Activated CD4-positive, alpha-beta T cell treated with anti-CD3 and anti-CD28 coated beads for 48 hours (primary cell): ENCODE measurements around the gene STK40.

Experiments used
- DNase-seq: peaks from one replicate; pipeline ENCODE4 v3.0.0-alpha.2; 2020

STK40 gene

DNA sequence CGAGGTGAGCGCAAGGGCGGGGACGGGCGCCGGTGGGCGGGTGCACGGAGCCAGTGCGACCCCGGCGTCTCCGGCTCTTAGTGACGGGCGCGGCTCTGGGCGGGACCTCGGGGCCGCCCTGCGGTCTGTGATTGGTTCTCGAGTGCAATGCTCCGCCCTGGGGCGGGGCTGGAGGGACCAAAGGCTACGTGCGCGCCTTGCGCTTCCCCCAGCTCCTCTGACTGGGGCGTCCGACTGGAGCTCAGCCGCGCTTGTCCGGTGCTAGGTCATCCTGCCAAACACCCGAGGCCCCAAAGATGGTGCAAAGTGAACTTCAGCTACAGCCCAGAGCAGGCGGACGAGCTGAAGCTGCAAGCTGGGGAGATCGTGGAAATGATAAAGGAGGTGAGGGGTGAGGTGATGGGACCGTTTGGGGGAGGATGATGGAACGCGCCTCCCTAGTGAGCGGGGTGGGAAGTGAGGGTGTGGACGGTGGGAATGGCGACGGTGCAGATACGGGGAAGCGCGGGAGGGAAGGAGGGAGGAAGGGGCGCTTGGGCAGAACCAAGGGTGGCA lies 78.7 kb downstream of the STK40 start:
- peak; percentile 94 for DNase-seq

DNA sequence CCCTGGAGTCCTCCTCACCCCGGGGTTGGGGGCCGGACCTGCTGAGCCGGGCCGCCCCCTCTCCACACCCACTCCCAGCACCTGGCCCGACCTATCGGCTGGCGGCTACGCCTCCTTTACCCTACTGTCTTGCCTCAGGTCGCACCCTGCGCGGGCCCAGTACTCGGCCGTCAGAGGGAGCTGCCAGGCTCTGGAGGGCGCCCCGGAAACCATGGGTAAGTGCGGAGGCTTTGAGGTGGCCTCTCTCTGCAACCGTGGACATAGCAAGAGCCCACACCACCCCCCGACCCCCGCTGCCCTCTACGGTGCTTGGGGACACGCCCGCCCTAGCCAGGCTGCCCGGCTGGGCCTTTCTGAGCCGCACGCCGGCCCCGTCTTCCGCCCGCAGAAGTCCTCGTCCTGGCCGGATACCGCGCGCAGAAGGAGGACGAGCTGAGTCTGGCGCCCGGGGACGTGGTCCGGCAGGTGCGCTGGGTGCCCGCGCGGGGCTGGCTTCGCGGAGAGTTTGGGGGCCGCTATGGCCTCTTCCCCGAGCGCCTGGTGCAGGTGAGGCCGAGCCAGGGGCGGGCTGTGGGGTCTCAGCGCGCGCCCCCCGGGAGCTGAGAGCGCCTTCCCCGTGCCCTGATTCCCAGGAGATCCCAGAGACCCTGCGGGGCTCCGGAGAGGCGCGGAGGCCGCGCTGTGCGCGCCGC lies 79.4 kb downstream of the STK40 start, which contains the start of gene SH3D21:
SH3D21 (plus strand) TSS at position 159 of the 692 bp plus-strand sequence; CDS start at position 212, 53 bp downstream.
- DNase-seq = peak; percentile 73

DNA sequence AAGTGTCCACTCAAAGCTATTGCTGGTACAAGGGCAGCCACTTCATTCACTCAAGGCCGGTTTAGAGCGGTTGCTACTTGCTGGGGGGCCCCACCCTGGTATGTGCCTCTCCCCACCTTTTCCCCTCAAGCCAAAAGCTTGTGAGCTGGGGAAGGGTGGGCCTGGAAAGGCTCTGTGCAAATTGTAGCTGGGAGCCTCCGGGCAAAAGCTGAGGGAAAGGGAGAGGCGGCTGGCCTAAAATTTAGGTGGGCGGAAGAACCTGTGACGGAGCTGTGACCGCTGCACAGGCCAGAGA lies 79.9 kb downstream of the STK40 start:
- DNase-seq = no peak

DNA sequence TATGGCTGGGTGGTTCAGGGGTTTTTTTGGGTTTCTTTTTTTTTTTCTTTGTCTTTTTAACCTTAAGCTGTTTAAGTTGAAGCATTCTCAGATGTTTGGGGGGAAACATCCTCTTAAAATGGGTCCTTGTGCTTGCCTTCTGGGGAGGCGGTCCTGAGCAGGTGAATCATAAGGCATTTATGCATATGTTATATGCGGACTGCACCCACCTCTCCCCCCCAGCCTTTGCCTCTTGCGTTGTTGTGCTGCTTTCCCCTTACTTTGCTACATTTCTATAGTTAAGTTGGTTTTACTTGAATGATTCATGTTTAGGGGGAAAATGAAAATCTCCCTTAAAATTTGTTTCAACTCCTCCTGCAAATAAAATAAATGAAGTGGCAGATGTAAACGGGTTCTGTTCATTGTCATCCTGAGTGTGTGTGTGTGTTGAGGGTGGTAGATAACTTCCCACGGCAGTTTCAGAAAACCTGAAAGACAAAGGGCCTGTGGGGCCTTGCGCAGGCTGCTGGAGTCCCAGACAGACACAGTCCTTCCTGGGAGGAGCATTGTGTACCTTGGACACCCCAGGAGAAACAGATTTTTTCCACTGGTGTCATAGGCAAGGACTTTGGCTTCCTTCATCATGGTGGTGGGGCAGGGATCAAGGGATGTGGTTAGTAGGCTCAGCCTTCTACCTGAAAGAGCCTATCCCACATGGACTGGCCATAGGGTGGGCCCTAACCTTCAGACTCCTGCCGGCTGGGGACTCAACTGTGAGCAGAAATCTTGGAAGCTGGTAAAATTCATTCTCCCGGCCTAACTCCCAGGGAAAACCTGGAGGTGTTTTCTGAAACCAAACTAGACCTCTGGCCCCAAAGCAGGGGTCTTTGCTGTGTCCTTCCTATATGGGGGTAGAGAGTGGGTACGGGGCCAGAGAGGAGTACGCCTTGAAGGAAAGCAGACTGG lies 80.5 kb downstream of the STK40 start:
- peak; percentile 74 for DNase-seq

DNA sequence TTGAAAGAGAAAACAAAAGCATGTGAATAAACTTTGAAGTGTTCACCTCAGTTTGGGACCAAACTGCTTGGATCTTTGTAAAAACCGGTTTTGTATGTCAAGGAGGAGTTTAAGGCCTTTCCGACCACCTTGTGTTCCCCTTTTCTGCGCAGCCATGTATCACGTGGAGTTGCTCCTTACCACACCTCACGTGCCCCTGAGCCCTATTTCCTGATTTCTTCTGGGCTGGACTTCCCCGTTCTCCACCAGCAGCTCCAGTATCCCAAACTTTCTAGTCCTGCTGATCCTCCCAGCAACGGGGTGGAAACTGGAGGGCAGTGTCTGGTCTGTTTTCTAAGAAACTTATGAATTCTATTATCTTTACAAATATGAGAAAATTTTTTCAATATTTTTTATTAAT lies 81.2 kb downstream of the STK40 start:
- DNase-seq = no peak

DNA sequence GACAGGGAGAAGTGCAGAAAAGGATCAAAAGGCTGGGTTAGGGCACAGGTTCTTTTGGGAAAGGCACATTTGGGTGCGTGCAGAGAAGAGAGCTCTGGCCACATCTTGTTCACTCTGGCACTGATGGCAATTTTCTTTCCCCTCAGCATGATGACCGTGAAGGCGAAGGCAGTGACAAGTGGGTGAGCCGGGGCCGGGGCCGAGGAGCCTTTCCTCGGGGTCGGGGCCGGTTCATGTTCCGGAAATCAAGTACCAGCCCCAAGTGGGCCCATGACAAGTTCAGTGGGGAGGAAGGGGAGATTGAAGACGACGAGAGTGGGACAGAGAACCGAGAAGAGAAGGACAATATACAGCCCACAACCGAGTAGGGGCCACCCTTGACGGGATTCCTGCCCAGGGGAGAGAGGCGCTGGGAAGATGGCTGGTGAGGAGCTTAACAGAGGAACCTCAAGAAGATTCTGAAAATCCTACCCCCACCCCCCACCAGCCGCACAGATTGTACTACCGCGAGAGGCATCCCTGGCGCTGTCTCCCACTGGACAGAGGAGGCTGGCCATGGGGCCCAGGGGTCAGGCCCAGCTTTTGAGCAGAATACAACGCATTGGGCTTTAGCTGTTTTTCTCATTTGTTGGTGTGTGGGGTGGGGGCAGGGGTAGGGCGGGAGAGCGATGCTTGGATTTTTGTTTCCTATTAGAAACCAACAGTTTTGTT lies 81.9 kb downstream of the STK40 start:
- DNase-seq = no peak

DNA sequence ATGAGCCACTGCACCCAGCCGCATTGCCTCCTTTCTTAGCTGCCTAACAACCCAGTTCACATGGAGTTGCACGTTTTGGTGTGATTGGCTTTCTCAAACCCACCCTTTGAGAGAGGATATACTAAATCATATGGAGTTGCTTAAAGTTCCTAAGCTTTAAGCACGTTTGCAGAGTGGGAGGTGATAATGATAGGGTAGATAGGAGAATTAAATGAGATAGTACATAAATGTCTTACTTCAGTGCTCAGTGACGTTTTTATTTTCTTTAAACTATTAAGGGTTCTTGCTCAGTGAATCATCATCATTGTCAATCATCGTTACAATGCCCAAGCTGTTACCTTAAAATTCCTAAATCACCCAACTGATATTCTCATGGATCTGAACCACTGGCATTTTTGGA lies 82.5 kb downstream of the STK40 start:
- DNase-seq = no peak

DNA sequence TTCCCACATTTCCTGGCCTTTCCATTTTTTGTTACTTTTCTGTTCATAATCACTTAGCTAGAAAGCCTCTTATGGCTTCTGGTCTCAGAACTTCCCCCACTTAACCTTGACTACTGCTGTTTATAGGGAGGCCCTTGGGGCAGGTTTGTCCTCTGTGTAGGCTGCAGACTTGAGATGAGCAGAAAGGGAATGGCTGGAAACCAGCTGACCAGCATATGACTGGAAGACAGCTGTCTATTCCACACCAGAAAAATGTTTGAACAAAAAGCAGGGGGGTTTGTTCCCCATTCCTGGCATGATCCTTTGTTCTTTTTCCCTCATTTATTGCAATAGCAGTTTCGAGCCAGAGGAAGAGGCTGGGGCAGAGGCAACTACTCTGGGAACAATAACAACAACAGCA lies 84.5 kb downstream of the STK40 start:
- no peak for DNase-seq

DNA sequence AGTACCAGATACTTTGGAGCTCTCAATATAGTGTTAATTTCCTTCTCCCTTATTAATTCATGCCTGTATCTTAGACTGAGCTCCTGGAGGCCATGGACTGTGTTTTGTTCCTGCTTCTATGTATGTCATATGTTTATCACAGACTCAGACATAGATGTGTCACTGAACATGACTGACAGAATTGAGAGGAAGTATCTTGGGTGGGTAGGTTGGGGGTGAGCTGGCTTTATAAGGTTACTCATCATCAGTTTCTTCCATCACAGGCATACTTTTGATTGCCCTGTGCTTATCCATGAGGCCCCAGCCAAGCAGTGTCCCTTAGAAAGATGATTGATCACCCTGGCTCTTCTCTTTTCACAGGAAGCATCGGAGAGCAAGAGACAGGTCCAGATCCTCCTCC lies 85.2 kb downstream of the STK40 start:
- DNase-seq = no peak

DNA sequence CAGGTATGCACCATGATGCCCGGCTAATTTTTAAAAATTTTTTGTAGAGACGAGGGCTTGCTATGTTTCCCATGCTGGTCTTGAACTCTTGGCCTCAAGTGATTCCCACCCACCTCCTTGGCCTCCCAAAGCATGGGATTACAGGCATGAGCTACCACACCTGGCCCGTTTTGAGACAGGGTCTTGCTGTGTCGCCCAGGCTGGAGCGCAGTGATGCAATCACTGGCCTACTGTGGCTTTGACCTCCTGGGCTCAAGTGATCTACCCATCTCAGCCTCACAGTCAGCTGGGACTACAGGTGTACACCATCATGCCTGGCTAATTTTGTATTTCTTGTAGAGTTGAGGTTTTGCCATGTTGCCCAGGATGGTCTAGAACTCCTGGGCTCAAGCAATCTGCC lies 87.1 kb downstream of the STK40 start:
- no peak for DNase-seq

DNA sequence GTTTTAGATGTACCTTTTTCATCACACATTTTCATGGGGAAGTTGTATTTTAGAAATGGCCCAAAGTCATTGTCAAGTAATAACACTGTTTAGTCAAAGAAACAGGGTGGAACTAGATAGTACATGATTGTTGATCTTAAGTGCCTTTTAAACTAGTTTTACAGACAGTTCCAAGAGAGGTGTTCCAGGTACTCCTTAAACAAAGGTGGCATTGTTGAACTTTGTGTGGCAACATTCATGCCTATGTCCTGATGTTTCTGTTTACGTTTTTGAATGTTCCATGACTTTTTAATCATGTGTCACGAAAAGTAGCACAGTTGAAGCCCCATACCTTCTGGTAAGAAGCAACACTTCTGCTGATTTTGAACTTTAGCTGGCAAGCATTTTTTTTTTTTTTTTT lies 88.7 kb downstream of the STK40 start:
- no peak for DNase-seq

DNA sequence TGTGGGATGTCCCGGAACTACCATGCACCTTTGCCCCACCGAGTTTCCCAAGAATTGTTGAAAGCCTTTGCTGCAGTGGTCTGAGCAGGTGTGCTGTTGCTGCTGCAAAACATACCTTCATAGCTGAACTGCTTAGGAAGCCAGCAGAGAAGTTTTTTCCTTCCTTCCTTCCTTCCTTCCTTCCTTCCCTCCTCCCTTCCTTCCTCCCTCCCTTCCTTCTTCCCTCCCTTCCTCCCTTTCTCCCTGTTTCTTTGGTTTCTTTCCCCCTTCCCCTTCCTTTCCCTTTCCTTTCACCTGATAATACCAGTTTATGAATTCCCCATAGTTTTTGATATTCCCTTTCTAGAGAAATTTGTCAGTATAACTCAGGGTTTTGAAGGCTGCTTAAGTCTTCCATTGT lies 90.3 kb downstream of the STK40 start:
- no peak for DNase-seq
